Breast epithelium (tissue), 3 donors: ENCODE data around the gene HDDC3.

Experiments used
- POLR2A ChIP-seq: fragments of 450-650 bp; IDR thresholded peaks from one replicate; pipeline ENCODE4 v1.6.1; 2016; ENCODE audit warnings: antibody characterized with exemption, mild to moderate bottlenecking, moderate library complexity
- POLR2AphosphoS5 ChIP-seq, 3 donors: sonication (generic); formaldehyde crosslinking; IDR thresholded peaks; one replicate each; pipeline ENCODE4 v1.6.1; 2017; ENCODE audit warnings: antibody characterized with exemption in 3 of 3
- TF ChIP-seq, protein P1 (sequence below), 3 donors: fragments of 450-650 bp; IDR thresholded peaks; one replicate each; pipeline ENCODE4 v1.5.1; 2016 to 2017; ENCODE audit warnings: antibody characterized with exemption in 3 of 3, mild to moderate bottlenecking in 3 of 3, moderate library complexity in 3 of 3

- TF ChIP-seq, protein P1, sequence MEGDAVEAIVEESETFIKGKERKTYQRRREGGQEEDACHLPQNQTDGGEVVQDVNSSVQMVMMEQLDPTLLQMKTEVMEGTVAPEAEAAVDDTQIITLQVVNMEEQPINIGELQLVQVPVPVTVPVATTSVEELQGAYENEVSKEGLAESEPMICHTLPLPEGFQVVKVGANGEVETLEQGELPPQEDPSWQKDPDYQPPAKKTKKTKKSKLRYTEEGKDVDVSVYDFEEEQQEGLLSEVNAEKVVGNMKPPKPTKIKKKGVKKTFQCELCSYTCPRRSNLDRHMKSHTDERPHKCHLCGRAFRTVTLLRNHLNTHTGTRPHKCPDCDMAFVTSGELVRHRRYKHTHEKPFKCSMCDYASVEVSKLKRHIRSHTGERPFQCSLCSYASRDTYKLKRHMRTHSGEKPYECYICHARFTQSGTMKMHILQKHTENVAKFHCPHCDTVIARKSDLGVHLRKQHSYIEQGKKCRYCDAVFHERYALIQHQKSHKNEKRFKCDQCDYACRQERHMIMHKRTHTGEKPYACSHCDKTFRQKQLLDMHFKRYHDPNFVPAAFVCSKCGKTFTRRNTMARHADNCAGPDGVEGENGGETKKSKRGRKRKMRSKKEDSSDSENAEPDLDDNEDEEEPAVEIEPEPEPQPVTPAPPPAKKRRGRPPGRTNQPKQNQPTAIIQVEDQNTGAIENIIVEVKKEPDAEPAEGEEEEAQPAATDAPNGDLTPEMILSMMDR (IDR thresholded peaks at IDR 0.05) = no peak
- TF ChIP-seq POLR2A = no peak
- no peak for TF ChIP-seq POLR2AphosphoS5 (IDR thresholded peaks at IDR 0.05)
These were observed 30.9 kb downstream of the HDDC3 start for GRCh38 chr15:90901175-90902039.
